ENCODE results near the gene ZNF423.

ZNF423 gene

DNA sequence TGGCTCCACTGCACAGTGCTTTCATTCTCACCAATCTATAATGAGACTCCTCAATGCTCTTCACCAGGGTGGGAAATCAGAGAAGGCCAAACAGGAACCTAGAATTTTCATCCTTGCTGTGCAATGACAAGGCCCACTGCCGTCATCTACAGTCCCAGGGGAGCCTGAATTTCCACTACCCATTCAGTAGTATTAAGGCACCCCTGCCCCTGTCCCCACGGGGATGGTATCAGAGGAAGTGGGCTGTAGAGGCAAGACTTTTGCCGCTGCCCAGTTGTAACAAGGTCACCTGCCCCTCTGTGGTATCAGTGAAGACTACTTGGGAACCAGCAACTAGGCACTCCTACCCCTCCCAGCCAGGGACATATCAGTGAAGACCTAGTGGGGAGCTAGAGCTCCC is 377.8 kb downstream of the ZNF423 start:
- Histone ChIP-seq H3K9me2 (replicated peaks; ENCODE audit: control insufficient read depth, low read length) (no peaks in the 10 kb centered on the region), H3K4me2 (ENCODE audit: low read length) (no peak overlapping the region), H3K27ac (ENCODE audit: low read depth, low read length) (no peak overlapping the region)

DNA sequence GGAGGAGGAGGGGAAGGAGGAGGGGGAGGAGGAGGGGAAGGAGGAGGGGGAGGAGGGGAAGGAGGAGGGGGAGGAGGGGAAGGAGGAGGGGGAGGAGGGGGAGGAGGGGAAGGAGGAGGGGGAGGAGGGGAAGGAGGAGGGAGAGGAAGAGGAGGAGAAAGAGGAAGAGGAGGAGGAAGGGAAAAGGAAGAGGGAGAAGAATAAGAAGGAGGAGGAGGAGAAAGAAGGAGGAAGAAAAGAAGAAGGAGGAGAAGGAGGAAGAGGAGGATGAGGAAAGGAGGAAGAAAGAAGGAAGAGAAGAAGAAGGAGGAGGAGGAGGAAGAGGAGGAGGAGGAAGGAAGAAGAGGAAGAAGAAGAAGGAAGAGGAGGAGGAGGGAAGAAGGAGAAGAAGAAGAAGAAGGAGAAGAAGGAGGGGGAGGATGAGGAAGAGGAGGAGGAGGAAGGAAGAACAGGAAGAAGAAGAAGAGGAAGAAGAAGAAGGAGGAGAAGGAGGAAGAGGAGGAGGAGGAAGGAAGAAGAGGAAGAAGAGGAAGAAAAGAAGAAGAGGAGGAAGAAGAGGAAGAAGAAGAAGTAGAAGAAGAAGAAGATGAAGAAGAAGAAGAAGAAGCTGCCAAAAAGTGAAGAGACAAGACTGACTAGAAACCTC is 378.5 kb downstream of the ZNF423 start:
- H3K36me3 ChIP-seq (ENCODE audit: control insufficient read depth, low read length), result no peaks in the 10 kb centered on the region
- H3K4me2 ChIP-seq (ENCODE audit: low read length), result no peak overlapping the region
- TF ChIP-seq, protein P1, sequence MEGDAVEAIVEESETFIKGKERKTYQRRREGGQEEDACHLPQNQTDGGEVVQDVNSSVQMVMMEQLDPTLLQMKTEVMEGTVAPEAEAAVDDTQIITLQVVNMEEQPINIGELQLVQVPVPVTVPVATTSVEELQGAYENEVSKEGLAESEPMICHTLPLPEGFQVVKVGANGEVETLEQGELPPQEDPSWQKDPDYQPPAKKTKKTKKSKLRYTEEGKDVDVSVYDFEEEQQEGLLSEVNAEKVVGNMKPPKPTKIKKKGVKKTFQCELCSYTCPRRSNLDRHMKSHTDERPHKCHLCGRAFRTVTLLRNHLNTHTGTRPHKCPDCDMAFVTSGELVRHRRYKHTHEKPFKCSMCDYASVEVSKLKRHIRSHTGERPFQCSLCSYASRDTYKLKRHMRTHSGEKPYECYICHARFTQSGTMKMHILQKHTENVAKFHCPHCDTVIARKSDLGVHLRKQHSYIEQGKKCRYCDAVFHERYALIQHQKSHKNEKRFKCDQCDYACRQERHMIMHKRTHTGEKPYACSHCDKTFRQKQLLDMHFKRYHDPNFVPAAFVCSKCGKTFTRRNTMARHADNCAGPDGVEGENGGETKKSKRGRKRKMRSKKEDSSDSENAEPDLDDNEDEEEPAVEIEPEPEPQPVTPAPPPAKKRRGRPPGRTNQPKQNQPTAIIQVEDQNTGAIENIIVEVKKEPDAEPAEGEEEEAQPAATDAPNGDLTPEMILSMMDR (IDR thresholded peaks at IDR 0.05; ENCODE audit: low read depth, low read length, poor library complexity, severe bottlenecking), result no peak
- no peak for TF ChIP-seq EZH2phosphoT487 (IDR thresholded peaks at IDR 0.05; ENCODE audit: borderline replicate concordance, low read length)
- no peaks in the 10 kb centered on the region for H4K20me1 ChIP-seq (ENCODE audit: control insufficient read depth, insufficient read depth, low read depth, low read length)
- H3K4me3 ChIP-seq (ENCODE audit: low read length), result no peak overlapping the region
- no peaks in the 10 kb centered on the region for H3K79me2 ChIP-seq (ENCODE audit: control insufficient read depth, low read length)
- no peak overlapping the region for H3K27ac ChIP-seq (ENCODE audit: low read depth, low read length)
- H3K4me1 ChIP-seq (ENCODE audit: control insufficient read depth, low read length), result peaks cover 14% of the 10 kb centered on the region
- H3K9me2 ChIP-seq (replicated peaks; ENCODE audit: control insufficient read depth, low read length), result no peaks in the 10 kb centered on the region
- peaks cover 3% of the 10 kb centered on the region; the same call in 1 of the 2 replicates for H3K27me3 ChIP-seq (ENCODE audit: control insufficient read depth, low read length)
- H3F3A ChIP-seq (ENCODE audit: control insufficient read depth, insufficient read depth), result no peaks in the 10 kb centered on the region; the same call in 1 of the 2 replicates
- no peaks in the 10 kb centered on the region for H3K9me3 ChIP-seq (ENCODE audit: control insufficient read depth, insufficient read depth, low read length)

More for the DNA sequence above, 377.8 kb downstream of the ZNF423 start:
- Histone ChIP-seq H3K4me3 (ENCODE audit: low read length) (no peak overlapping the region), H3K79me2 (ENCODE audit: control insufficient read depth, low read length) (no peaks in the 10 kb centered on the region), H3K4me1 (ENCODE audit: control insufficient read depth, low read length) (peaks cover 14% of the 10 kb centered on the region), H4K20me1 (ENCODE audit: control insufficient read depth, insufficient read depth, low read depth, low read length) (no peaks in the 10 kb centered on the region), H3K36me3 (ENCODE audit: control insufficient read depth, low read length) (no peaks in the 10 kb centered on the region), H3F3A (ENCODE audit: control insufficient read depth, insufficient read depth) (no peaks in the 10 kb centered on the region; the same call in 1 of the 2 replicates), H3K27me3 (ENCODE audit: control insufficient read depth, low read length) (peaks cover 3% of the 10 kb centered on the region; the same call in 1 of the 2 replicates), H3K9me3 (ENCODE audit: control insufficient read depth, insufficient read depth, low read length) (no peaks in the 10 kb centered on the region)
- no peak for TF ChIP-seq EZH2phosphoT487 (IDR thresholded peaks at IDR 0.05; ENCODE audit: borderline replicate concordance, low read length)

DNA sequence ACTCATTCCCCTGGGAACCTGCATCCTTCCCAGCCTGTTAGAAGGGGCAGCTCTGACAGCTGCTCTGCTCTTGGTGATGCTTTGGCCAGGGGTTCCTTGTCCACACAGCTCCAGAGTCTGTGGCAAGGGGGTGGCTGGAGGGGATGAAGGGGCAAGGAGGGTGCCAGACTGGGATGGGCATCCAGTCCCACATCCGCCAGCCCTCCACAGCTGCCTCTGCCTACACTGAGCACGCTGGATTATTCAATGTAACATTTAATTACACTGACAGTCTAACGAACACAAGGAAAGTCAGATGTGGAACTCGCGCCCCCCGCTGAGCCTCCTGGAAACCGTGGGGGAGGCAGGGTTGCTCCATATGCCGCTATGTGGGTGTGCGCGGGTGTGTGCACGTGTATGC is 381.2 kb downstream of the ZNF423 start:
- TF ChIP-seq, protein P1 (IDR thresholded peaks at IDR 0.05; ENCODE audit: low read depth, low read length, poor library complexity, severe bottlenecking), result no peak
- TF ChIP-seq EZH2phosphoT487 (IDR thresholded peaks at IDR 0.05; ENCODE audit: borderline replicate concordance, low read length), result no peak

DNA sequence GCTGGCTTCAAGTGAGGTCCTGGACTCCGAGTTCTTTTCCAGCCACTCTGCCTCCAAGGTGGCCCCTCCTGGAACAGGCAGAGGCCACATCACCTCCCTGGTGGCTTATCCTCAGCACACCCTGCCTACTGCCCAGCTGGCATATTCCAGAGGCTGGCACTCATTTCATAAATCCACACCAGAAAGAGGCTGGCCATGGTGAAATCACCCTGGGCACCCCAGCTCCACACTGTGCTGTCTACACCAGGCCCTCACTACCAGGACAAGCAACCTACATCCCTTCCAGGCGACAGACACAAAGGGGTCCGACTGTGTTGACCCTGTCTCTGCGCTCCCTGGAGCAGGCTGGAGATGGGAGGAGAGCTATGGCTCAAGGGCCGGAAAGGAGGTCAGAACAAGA is 382.1 kb downstream of the ZNF423 start:
- Histone ChIP-seq H3F3A (ENCODE audit: control insufficient read depth, insufficient read depth) (no peaks in the 10 kb centered on the region; the same call in 1 of the 2 replicates), H3K4me2 (ENCODE audit: low read length) (no peak overlapping the region), H3K9me3 (ENCODE audit: control insufficient read depth, insufficient read depth, low read length) (no peaks in the 10 kb centered on the region), H3K9me2 (replicated peaks; ENCODE audit: control insufficient read depth, low read length) (no peaks in the 10 kb centered on the region), H3K27ac (ENCODE audit: low read depth, low read length) (no peak overlapping the region), H4K20me1 (ENCODE audit: control insufficient read depth, insufficient read depth, low read depth, low read length) (no peaks in the 10 kb centered on the region), H3K4me3 (ENCODE audit: low read length) (no peak overlapping the region), H3K36me3 (ENCODE audit: control insufficient read depth, low read length) (no peaks in the 10 kb centered on the region), H3K79me2 (ENCODE audit: control insufficient read depth, low read length) (no peaks in the 10 kb centered on the region), H3K4me1 (ENCODE audit: control insufficient read depth, low read length) (peaks cover 20% of the 10 kb centered on the region), H3K27me3 (ENCODE audit: control insufficient read depth, low read length) (no peaks in the 10 kb centered on the region)
- TF ChIP-seq, protein P1 (IDR thresholded peaks at IDR 0.05; ENCODE audit: low read depth, low read length, poor library complexity, severe bottlenecking), result no peak
- TF ChIP-seq EZH2phosphoT487 (IDR thresholded peaks at IDR 0.05; ENCODE audit: borderline replicate concordance, low read length), result no peak

More for the DNA sequence above, 381.2 kb downstream of the ZNF423 start:
- H3K27ac ChIP-seq (ENCODE audit: low read depth, low read length), result no peak overlapping the region
- H3K79me2 ChIP-seq (ENCODE audit: control insufficient read depth, low read length), result no peaks in the 10 kb centered on the region
- no peak overlapping the region for H3K4me3 ChIP-seq (ENCODE audit: low read length)
- no peaks in the 10 kb centered on the region for H3K9me2 ChIP-seq (replicated peaks; ENCODE audit: control insufficient read depth, low read length)
- no peaks in the 10 kb centered on the region for H3K9me3 ChIP-seq (ENCODE audit: control insufficient read depth, insufficient read depth, low read length)
- H3K36me3 ChIP-seq (ENCODE audit: control insufficient read depth, low read length), result no peaks in the 10 kb centered on the region
- H3F3A ChIP-seq (ENCODE audit: control insufficient read depth, insufficient read depth), result no peaks in the 10 kb centered on the region; the same call in 1 of the 2 replicates
- H4K20me1 ChIP-seq (ENCODE audit: control insufficient read depth, insufficient read depth, low read depth, low read length), result no peaks in the 10 kb centered on the region
- H3K4me1 ChIP-seq (ENCODE audit: control insufficient read depth, low read length), result peaks cover 14% of the 10 kb centered on the region
- H3K27me3 ChIP-seq (ENCODE audit: control insufficient read depth, low read length), result no peaks in the 10 kb centered on the region
- H3K4me2 ChIP-seq (ENCODE audit: low read length), result no peak overlapping the region

Measured in DOHH2 (cell line).